AG09309 (cell line): Measurements from ENCODE around the gene SIGLEC10.
"Not testable (repeated sequence)": the region's sequence is repeated elsewhere in the genome, so short reads cannot be mapped to it uniquely, and the experiment has no call there.

Experiments used
- DNase-seq: peaks from one replicate; pipeline ENCODE4 v3.0.0-alpha.2; 2010; ENCODE audit warnings: low read depth
- H3K4me3 ChIP-seq: 2 replicates; pipeline ENCODE4 v1.5.1; 2011; ENCODE audit warnings: mild to moderate bottlenecking, low read depth, low read length, moderate library complexity; ENCODE audit not compliant: control insufficient read depth
- TF ChIP-seq, protein P1 (sequence below): IDR thresholded peaks from 2 replicates; pipeline ENCODE4 v1.5.1; 2011; ENCODE audit warnings: mild to moderate bottlenecking, low read depth, low read length, inconsistent platforms; ENCODE audit not compliant: insufficient read depth, control insufficient read depth; ENCODE audit errors: missing control alignments

SIGLEC10 gene

GRCh38 chr19:51422053-51422448 lies 4.6 kb upstream of the SIGLEC10 start:
- no peak for DNase-seq
- no peak overlapping the region for H3K4me3 ChIP-seq
- TF ChIP-seq, protein P1, sequence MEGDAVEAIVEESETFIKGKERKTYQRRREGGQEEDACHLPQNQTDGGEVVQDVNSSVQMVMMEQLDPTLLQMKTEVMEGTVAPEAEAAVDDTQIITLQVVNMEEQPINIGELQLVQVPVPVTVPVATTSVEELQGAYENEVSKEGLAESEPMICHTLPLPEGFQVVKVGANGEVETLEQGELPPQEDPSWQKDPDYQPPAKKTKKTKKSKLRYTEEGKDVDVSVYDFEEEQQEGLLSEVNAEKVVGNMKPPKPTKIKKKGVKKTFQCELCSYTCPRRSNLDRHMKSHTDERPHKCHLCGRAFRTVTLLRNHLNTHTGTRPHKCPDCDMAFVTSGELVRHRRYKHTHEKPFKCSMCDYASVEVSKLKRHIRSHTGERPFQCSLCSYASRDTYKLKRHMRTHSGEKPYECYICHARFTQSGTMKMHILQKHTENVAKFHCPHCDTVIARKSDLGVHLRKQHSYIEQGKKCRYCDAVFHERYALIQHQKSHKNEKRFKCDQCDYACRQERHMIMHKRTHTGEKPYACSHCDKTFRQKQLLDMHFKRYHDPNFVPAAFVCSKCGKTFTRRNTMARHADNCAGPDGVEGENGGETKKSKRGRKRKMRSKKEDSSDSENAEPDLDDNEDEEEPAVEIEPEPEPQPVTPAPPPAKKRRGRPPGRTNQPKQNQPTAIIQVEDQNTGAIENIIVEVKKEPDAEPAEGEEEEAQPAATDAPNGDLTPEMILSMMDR, result peak; percentile 99

DNA sequence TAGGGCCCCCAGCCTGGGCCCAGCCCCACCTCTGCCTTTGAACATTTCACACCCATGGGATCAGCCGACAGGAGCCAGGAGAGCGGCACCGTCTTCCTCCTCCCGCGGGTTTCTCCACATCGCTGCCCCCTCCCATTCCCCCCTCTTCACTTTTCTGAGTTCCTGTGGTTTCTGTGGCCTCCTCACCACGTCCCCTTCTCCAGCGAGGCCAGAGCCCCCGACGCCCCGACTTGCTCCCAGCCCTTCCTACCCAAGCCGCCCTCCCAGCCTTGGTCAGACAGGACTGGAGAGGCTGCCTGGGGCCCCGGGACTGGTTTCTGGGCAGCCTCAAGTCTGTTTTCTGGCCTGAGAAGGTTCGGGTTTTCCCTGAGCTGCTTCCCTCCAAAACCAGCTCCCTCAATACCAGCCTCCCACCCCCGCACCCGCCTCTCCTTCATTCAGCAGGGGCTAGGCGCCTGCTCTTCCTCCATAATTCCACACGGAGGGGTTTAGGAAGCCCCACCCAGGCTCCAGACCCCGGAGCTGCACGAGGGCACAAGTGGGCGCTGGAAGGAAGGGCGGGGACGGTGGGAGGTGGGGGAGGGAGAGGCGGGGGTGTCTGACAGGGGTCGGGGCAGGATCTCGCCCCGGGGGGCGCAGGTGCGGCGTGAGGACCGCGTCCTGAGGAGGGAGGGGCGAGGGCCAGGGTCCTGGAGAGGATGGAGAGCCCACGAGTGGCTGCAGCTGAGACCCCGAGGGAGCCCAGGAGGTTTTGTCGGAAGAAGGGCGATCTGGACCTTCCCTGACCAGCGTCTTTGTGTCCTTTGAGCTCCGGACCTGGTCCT lies 4.0 kb upstream of the SIGLEC10 start:
- no peak for DNase-seq
- TF ChIP-seq, protein P1, result peak; percentile 4
- no peak overlapping the region for H3K4me3 ChIP-seq

DNA sequence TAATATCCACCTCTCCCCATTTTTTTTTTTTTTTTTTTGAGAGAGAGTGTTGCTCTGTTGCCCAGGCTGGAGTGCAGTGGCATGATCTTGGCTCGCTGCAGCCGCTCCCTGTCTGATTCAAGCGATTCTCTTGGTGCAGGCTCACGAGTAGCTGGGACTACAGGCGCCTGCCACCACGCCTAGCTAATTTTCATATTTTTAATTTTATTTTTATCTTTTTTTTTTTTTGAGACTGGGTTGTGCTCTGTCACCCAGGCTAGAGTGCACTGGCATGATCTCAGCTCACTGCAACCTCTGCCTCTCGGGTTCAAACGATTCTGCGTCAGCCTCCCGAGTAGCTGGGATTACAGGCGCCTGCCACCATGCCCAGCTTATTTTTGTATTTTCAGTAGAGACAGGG lies 3.1 kb upstream of the SIGLEC10 start:
- not testable (repeated sequence) for H3K4me3 ChIP-seq, DNase-seq

GRCh38 chr19:51418707-51419106 lies 1.3 kb upstream of the SIGLEC10 start:
- TF ChIP-seq, protein P1, result no peak
- H3K4me3 ChIP-seq, result no peak overlapping the region
- DNase-seq, result no peak

GRCh38 chr19:51417810-51418157 lies 342 bp upstream of the SIGLEC10 start:
- TF ChIP-seq, protein P1, result no peak
- H3K4me3 ChIP-seq, result no peak overlapping the region

GRCh38 chr19:51416422-51416821 lies 1.0 kb downstream of the SIGLEC10 start:
- not testable (repeated sequence) for DNase-seq, H3K4me3 ChIP-seq

More at GRCh38 chr19:51417810-51418157, 342 bp upstream of the SIGLEC10 start:
- DNase-seq, result no peak

DNA sequence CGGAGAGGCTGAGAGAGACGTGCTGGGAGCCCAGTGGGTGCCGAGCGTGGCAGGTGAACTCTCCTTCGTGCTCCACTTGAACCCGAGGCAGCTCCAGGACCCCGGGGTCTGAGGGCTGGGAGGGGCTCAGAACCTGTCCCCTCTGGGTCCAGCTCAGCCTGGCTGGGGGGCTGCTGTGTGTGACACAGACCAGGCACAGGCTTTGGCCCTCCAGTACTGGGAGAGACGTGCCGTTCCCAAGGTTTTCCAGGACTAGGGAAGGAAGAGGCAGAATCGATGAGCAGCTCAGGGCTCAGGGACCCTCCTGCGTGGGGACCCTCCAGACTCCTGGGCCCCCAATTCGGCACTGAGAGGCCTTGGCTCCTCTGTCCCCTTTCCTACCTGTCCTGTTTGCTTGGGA lies 2.3 kb downstream of the SIGLEC10 start:
- no peak overlapping the region for H3K4me3 ChIP-seq
- DNase-seq, result no peak
- TF ChIP-seq, protein P1, result no peak
